Mucosa of rectum (tissue), 2 donors: ENCODE results near the gene SLC20A1.

Experiments used
- H3K27ac ChIP-seq, 2 donors: one replicate each; pipeline ENCODE4 v1.7.0; 2013; ENCODE audit warnings: inconsistent platforms in 2 of 2, low read depth in 2 of 2, low read length in 2 of 2
- H3K27me3 ChIP-seq, 2 donors: one replicate each; pipeline ENCODE4 v1.7.0; 2013; ENCODE audit warnings: low read length in 2 of 2; ENCODE audit not compliant: control insufficient read depth in 2 of 2, insufficient read depth in 2 of 2
- H3K36me3 ChIP-seq, 2 donors: one replicate each; pipeline ENCODE4 v1.7.0; 2013; ENCODE audit warnings: low read length in 2 of 2; ENCODE audit not compliant: control insufficient read depth in 2 of 2, insufficient read depth in 2 of 2
- H3K4me1 ChIP-seq, 2 donors: one replicate each; pipeline ENCODE4 v1.7.0; 2013; ENCODE audit warnings: low read length in 2 of 2, mild to moderate bottlenecking in 1 of 2; ENCODE audit not compliant: control insufficient read depth in 2 of 2, insufficient read depth in 2 of 2
- H3K4me3 ChIP-seq, 2 donors: one replicate each; pipeline ENCODE4 v1.7.0; 2013; ENCODE audit warnings: low read length in 2 of 2
- H3K9ac ChIP-seq, 2 donors: one replicate each; pipeline ENCODE4 v1.7.0; 2013; ENCODE audit warnings: low read length in 2 of 2, low read depth in 1 of 2, mild to moderate bottlenecking in 1 of 2
- H3K9me3 ChIP-seq, 2 donors: one replicate each; pipeline ENCODE4 v1.7.0; 2013; ENCODE audit warnings: low read length in 2 of 2; ENCODE audit not compliant: control insufficient read depth in 2 of 2
- donor health status: healthy.
- donor health status: Normal muscosa, but diverticular disease.

SLC20A1 gene

DNA sequence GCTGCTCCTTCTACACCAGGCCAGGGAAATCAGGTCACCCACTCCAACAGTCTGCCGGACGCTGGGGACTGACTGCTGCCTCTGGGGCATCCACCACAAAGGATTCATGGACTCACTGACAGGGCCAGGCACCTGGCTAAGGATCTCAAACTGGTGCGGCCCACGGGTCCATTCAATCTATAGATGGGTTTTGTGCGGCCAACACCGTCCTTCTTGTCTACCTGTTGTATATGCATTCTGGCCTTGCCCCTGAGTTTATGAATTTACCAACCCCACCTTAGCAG, 10.9 kb upstream of the SLC20A1 start:
- no peak overlapping the region for H3K4me3 ChIP-seq
- peaks cover 0 to 2% of the 10 kb centered on the region in 2 donors for H3K27me3 ChIP-seq
- no peak overlapping the region for H3K27ac ChIP-seq
- H3K9me3 ChIP-seq: no peaks in the 10 kb centered on the region
- H3K9ac ChIP-seq: no peak overlapping the region
- H3K4me1 ChIP-seq: peaks cover 6 to 23% of the 10 kb centered on the region in 2 donors
- no peaks in the 10 kb centered on the region for H3K36me3 ChIP-seq

DNA sequence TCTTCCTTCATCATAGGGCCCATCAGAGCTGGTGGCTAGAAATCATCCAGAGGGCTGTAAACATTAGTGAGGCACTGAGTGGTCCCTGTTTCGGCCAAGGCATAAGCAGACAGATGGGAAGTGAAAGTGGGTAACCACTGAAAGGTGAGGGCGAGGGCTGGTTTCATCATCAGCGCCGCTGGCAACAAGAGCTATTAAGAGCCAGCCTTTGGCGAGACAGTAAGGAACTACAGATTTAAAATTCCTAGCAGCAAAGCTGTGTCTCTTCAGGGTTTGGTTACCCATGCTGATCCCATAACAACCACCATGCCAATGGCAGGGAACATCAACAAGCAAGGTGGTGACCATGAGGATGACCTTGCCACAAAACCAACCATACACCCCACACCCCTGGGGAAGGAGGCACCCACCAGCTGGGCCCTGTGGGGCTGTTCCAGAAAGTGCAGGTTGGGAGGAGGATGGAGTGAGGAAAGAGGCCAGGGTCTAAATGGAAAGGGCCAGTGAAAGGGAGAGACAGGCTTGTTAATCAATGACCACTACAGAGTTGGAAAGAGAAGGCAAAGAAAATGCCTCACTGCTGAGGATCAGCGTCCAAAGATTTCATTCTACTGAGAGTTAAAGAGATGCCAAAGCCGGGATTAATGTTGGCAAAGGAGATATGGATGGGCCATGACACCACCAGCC, 9.0 kb upstream of the SLC20A1 start:
- peak overlapping the region in 1 of 2 donors; percentile 3 for H3K4me3 ChIP-seq
- no peak overlapping the region for H3K27ac ChIP-seq
- H3K36me3 ChIP-seq: no peaks in the 10 kb centered on the region
- peaks cover 10 to 19% of the 10 kb centered on the region in 2 donors for H3K4me1 ChIP-seq
- H3K27me3 ChIP-seq: peaks cover 0 to 2% of the 10 kb centered on the region in 2 donors
- H3K9me3 ChIP-seq: no peaks in the 10 kb centered on the region
- no peak overlapping the region for H3K9ac ChIP-seq

DNA sequence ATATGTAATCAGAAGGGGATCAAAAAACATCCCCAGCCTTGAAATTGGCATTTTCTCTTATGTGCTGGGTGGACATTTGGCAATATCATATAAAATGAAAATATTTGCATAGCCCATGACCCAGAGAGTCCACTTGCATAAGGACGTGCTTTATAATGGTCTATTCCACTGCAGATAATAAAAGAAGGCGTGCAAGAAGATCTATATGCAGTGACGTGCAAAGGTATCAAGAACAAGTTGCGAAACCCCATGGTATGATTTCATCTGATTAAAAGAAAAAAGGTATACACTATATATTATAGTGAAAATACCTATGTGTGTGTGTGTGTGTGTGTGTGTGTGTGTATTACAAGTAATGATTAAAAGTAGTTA, 8.5 kb upstream of the SLC20A1 start:
- Histone ChIP-seq H3K4me1 (peaks cover 10 to 17% of the 10 kb centered on the region in 2 donors), H3K9me3 (no peaks in the 10 kb centered on the region), H3K27me3 (peaks cover 0 to 2% of the 10 kb centered on the region in 2 donors), H3K27ac (no peak overlapping the region), H3K36me3 (no peaks in the 10 kb centered on the region), H3K9ac (no peak overlapping the region), H3K4me3 (no peak overlapping the region)

DNA sequence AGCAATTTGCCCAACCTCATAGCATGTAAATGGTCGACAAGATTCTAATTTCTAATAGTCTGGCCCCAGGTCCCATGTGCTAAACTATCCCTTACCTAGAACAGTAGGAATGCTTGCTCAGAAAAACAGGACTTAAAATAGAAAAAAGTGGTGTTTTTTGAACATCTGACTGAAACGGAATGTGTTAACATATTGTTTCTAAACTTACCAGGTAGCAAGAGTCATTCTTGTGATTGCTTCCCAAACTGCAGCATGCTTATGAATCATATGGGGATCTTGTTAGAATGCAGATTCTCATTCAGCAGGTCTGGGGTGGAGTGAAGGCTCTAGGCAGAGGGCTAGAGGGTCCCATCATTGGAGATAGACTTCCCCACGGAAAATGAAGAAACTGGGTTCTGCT, 5.8 kb upstream of the SLC20A1 start:
- Histone ChIP-seq H3K27me3 (no peaks in the 10 kb centered on the region), H3K4me1 (peaks cover 26 to 32% of the 10 kb centered on the region in 2 donors), H3K27ac (no peak overlapping the region), H3K4me3 (no peak overlapping the region), H3K36me3 (no peaks in the 10 kb centered on the region), H3K9me3 (no peaks in the 10 kb centered on the region), H3K9ac (no peak overlapping the region)

DNA sequence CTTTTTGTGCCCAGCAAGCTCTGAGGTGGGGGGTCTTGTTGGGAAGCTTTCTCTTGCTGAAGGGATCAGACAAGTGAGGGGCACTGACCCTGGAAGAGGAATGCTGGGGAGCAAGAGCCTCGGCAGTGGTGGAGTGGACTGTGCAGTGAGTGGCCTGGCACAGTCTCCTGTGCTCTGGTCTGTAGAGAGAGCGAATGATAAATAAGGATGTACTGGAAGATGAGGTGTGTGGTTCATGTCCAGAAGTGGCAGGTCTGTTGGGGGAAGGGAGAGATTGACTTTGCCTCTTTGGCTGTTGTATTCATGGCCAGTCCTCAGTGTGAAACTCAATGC, 5.3 kb upstream of the SLC20A1 start:
- Histone ChIP-seq H3K9me3 (no peaks in the 10 kb centered on the region), H3K9ac (no peak overlapping the region), H3K4me1 (peaks cover 27 to 34% of the 10 kb centered on the region in 2 donors), H3K4me3 (no peak overlapping the region), H3K27ac (no peak overlapping the region), H3K27me3 (no peaks in the 10 kb centered on the region), H3K36me3 (no peaks in the 10 kb centered on the region)

DNA sequence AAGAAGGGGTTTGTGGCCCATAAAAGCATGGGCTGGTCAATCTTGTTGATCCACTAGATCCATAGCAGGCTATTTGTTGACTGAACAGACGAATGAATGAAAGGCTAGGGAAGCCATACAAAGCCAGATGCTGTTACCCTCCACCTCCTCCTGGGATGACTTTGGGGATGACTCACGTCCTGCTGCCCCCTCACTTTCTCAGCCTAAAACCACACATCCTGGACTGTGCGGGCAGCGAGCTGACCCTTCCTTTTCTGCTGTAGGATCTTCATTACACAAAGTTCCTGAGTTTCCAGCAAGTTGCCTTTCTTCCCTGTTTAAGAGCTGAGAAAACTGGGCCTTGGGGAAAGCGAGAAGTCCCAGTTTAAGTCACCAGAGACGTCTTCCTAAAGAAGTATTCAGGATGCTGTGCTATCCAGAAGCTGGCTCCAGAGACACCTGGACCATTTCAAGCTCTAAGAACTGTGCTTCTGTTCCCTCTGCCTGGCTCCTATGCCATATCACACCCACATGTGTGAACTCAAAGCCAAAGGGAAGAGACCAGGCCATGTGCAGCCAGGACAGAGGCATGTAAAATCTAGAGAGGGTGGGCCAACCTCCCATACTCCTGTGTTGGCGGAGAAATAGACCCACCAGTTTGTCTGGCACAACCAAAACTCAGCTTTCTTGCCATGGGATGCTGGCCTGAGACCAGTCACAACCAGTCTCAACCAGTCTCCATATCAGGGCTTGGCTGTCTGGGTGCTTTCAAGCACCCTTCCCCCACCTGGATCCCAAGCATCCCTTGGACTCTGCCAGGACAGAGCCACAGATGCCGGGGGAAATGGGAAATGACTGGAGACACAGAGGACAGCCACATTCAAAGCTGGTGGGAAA, 4.7 kb upstream of the SLC20A1 start:
- H3K27ac ChIP-seq: no peak overlapping the region
- H3K9me3 ChIP-seq: no peaks in the 10 kb centered on the region
- H3K4me1 ChIP-seq: peaks cover 27 to 34% of the 10 kb centered on the region in 2 donors
- no peaks in the 10 kb centered on the region for H3K27me3 ChIP-seq
- no peak overlapping the region for H3K4me3 ChIP-seq
- H3K9ac ChIP-seq: no peak overlapping the region
- H3K36me3 ChIP-seq: no peaks in the 10 kb centered on the region

DNA sequence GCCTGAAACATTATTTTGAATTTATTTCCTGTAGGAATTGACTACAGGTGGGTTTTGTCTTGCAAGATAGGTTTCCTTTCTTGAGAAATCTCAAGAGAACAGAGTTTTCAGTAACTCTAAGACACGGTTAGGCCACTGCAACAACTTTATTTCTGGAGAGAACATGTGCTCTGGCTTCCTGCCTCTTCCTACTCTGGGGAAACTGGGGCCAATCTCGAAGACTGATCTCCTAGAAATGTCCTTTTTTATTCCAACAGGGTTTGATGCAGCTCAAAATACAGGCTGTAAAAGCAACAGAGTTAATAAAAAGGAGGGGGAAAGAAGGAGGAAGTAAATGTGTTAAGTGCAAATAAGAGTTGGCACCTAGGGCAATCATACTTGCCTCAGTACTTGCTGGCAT, 4.0 kb upstream of the SLC20A1 start:
- Histone ChIP-seq H3K9ac (no peak overlapping the region), H3K9me3 (no peaks in the 10 kb centered on the region), H3K36me3 (no peaks in the 10 kb centered on the region), H3K4me3 (no peak overlapping the region), H3K27me3 (no peaks in the 10 kb centered on the region), H3K27ac (peak overlapping the region; percentile 1 to 11), H3K4me1 (peaks cover 20 to 36% of the 10 kb centered on the region in 2 donors)

DNA sequence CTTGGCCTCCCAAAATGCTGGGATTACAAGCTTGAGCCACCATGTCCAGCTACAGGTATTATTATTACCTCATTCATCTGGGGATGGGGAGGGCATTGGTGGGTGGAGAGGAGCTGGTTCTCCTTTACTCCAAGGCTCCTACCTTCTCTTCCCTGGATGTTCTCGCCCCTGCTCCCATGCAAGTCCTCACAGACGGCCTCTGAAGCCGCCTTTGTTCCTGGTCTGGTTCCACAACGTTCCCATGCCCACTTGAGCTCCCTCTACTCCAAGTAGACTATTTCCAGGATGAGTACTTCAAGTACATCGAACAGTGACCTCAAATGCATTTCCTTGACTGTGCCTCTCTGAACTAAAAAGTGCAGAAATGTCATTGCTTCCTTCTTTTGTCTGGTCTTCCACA, 3.2 kb upstream of the SLC20A1 start:
- no peaks in the 10 kb centered on the region for H3K36me3 ChIP-seq
- peaks cover 18 to 38% of the 10 kb centered on the region in 2 donors for H3K4me1 ChIP-seq
- H3K27ac ChIP-seq: no peak overlapping the region
- no peak overlapping the region for H3K9ac ChIP-seq
- H3K9me3 ChIP-seq: no peaks in the 10 kb centered on the region
- no peaks in the 10 kb centered on the region for H3K27me3 ChIP-seq
- H3K4me3 ChIP-seq: no peak overlapping the region

DNA sequence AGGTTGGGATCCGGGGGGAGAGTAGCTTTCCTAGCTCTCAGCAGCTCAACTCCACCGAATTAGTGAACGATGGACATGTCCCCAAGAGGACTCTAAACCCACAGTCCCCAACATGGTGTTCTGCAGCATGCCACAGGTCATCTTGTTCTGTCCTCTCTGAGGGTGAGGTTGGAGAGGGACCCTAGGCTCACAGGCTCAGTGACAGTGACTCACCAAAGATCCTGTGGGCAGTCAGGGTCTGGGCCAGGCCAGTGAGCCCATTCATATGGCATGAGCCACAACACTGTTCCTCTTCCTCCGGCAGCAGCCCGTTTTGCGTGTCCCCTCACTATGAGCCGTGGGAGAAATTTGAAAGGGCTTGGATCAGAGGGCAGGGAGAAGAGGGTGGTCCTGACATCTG, 2.8 kb upstream of the SLC20A1 start:
- Histone ChIP-seq H3K9me3 (no peaks in the 10 kb centered on the region), H3K9ac (no peak overlapping the region), H3K27me3 (no peaks in the 10 kb centered on the region), H3K36me3 (peaks cover 0 to 3% of the 10 kb centered on the region in 2 donors), H3K27ac (peak overlapping the region in 1 of 2 donors; percentile 76), H3K4me3 (no peak overlapping the region), H3K4me1 (peaks cover 18 to 38% of the 10 kb centered on the region in 2 donors)

DNA sequence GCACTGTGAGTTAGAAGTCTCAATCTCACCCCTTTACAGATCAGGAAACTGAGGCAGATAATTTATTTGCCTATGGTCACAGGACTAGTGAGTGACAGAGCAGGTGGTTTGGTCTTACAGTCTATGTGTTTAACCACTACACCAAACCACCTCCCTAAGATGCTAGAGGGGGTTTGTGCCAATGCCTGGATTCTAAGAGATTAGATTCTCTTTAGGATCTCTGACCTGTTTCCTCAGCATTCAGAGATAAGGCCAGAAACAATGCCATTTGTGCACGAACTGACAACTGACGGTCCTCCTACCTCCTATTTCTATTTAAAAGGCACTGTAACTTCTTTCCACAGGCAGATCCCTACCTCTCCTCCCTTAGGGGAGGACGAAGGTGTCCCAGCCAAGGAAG, 2.3 kb upstream of the SLC20A1 start:
- Histone ChIP-seq H3K9me3 (no peaks in the 10 kb centered on the region), H3K9ac (peak overlapping the region in 1 of 2 donors; percentile 20), H3K4me3 (peak overlapping the region; percentile 13 to 28), H3K36me3 (peaks cover 3 to 5% of the 10 kb centered on the region in 2 donors), H3K27ac (peak overlapping the region; percentile 76 to 97), H3K4me1 (peaks cover 15 to 41% of the 10 kb centered on the region in 2 donors), H3K27me3 (no peaks in the 10 kb centered on the region)
